Adipose tissue (tissue), 3 donors: ENCODE data around the gene LCORL. TPM values are rescaled to one million over a fixed set of nuclear protein-coding genes. Genes with fewer than 3 reads are reported as not detected.

Source experiments
- H3K27ac ChIP-seq: one replicate; pipeline ENCODE4 v1.5.1; 2013; ENCODE audit warnings: low read depth, low read length
- WGBS, 3 donors: extraction: QIAGEN DNeasy Blood & Tissue Kit; methylation state at CpG; one replicate each; pipeline ENCODE4 v1.1.7; 2013; 5-methylcytosine and 5-hydroxymethylcytosine counted together
- polyA plus RNA-seq, 3 donors: library from polyadenylated mRNA; stranded (reverse); fragments of 200-250 nt; gene quantifications; one replicate each; pipeline ENCODE4 v1.2.3, GENCODE V29; 2013
- donor health status: healthy with polysubstance abuse.
- donor health status: Bipolar disorder and iron deficiency.
- donor health status: healthy.

The LCORL gene
- polyA plus RNA-seq, 3 donors = 1.2 to 1.9 (median 1.6) TPM

- WGBS, 3 donors = 93 to 97% (median 96%) methylated on average over 1 of the region's 1 CpG
These were observed 63.9 kb downstream of the LCORL start for GRCh38 chr4:17957688-17958087.

GRCh38 chr4:17956245-17956644, 65.3 kb downstream of the LCORL start:
- 94 to 99% (median 97%) methylated on average over 4 of the region's 4 CpGs for WGBS, 3 donors
- H3K27ac ChIP-seq = no peak overlapping the region

More at GRCh38 chr4:17957688-17958087, 63.9 kb downstream of the LCORL start:
- no peak overlapping the region for H3K27ac ChIP-seq

GRCh38 chr4:17945303-17945702, 76.3 kb downstream of the LCORL start:
- 91 to 97% (median 94%) methylated on average over 2 of the region's 2 CpGs for WGBS, 3 donors
- no peak overlapping the region for H3K27ac ChIP-seq

DNA sequence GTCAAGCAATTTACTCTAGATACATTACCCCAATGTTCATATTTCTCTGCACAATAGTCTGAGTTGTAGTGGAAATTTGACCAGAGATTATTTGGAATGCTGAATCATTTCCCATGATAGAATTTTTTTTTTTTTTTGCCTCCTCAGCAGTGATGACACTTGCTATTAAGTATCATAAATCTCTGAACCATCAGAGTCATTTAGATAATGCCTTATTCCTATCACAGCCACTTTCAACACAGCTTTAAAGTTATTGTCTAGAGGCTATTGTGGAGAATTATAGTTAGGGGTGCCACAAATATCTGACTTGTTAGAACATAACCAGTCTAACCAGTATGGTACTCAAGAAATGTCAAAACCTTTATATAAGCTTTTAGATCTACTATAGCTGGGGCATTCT, 79.8 kb downstream of the LCORL start:
- no peak overlapping the region for H3K27ac ChIP-seq

- H3K27ac ChIP-seq = no peak overlapping the region
- WGBS, 3 donors = 78 to 84% (median 84%) methylated on average over 2 of the region's 2 CpGs
These were observed 82.5 kb downstream of the LCORL start for GRCh38 chr4:17939054-17939453.

- H3K27ac ChIP-seq = no peak overlapping the region
These were observed 87.3 kb downstream of the LCORL start for GRCh38 chr4:17934286-17934685.

DNA sequence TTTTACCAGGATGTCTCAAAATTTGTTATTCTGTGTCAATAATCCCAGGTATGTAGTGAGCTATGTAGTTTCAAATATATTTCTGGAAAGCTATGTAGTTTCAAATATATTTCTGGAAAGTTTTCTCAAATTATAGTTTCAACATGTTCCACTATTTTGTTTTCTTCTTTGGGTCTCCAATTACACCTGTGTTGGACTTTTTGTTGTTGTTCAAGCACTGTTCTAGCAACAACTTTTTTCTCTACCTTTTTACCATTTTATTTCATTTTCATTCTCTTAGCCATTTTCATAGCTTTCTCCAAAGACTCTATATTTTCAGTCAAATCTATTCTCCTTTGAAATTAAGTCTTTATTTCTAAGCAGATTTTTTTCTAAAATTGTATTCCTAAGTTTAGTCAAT, 88.4 kb downstream of the LCORL start:
- H3K27ac ChIP-seq = no peak overlapping the region

DNA sequence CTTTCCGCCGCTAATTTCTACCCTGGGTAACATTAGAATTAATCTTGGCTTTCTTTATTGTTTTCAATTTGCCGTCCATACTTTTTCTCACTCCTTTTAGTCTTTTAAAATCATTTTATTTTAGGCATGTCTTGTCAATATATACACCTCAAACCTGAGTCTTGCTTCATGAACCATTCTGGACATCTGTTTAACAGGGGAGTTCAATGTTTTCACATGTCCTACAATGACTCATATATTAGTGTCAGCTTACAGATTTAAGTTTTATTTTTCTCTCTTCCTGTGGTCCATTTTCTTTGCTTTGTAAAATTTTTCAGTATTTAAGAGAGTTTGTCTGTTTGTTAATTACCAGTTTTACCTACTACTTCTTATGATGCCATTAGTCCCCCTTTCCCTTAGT, 89.5 kb downstream of the LCORL start:
- 64 to 66% (median 65%) methylated on average over 3 of the region's 3 CpGs for WGBS, 3 donors
- no peak overlapping the region for H3K27ac ChIP-seq

GRCh38 chr4:17930256-17930655, 91.3 kb downstream of the LCORL start:
- WGBS, 3 donors = 86 to 90% (median 88%) methylated on average over 3 of the region's 3 CpGs
- H3K27ac ChIP-seq = no peak overlapping the region

GRCh38 chr4:17924189-17924588, 97.4 kb downstream of the LCORL start:
- no peak overlapping the region for H3K27ac ChIP-seq
- 97 to 99% (median 97%) methylated on average over 5 of the region's 5 CpGs for WGBS, 3 donors

DNA sequence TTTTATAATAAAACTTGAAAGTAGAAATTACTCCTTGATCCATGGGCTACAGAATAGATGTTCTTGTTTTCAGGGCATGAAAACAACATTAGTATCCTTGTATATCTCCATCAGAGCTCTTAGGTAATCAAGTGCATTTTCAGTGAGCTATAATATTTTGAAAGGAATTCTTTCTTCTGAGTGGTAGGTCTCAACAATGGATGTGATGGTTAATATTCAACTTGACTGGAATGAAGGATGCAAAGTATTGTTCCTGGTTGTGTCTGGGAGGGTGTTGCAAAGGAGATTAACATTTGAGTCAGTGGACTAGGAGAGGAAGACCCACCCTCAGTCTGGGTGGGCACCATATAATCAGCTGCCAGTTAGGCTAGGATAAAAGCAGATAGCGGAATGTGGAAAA, 100.1 kb downstream of the LCORL start:
- H3K27ac ChIP-seq = no peak overlapping the region
- WGBS, 3 donors = 96 to 100% (median 97%) methylated on average over 1 of the region's 1 CpG

DNA sequence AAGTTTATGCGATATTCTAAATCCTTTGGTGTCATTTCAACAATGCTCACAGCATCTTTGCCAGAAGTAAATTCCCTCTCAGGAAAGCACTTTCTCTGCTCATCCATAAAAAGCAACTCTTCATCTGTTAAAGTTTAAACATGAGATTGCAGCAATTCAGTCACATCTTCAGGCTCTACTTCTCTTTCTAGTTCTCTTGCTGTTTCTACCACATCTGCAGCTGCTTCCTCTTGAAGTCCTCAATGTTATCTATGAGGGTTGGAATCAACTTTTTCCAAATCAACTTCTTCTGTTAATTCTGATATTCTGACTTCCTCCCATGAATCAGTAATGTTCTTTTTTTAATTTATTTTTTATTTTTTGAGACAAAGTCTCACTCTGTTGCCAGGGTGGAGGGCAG, 100.9 kb downstream of the LCORL start:
- WGBS, 3 donors = 88 to 100% (median 97%) methylated on average over 1 of the region's 1 CpG
- H3K27ac ChIP-seq = no peak overlapping the region

DNA sequence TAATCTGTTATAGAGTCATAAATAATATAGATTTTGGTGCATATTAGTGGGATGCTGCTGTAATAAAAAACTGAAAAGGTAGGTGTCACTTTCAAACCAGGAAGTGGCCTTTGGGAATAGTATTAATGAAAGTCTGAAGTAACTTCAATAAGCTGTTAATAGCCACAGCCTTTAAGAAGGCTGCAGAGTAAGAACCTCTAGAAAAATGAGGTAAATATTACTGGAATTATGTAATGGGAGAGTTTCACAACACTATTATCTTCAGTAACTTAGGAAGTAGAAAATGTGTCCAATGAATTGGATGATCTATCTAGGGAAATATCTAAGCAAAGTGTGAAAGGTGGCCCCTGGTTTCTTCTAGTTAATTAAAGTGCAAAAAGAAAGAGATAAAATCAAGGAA, 106.1 kb downstream of the LCORL start:
- H3K27ac ChIP-seq = no peak overlapping the region

DNA sequence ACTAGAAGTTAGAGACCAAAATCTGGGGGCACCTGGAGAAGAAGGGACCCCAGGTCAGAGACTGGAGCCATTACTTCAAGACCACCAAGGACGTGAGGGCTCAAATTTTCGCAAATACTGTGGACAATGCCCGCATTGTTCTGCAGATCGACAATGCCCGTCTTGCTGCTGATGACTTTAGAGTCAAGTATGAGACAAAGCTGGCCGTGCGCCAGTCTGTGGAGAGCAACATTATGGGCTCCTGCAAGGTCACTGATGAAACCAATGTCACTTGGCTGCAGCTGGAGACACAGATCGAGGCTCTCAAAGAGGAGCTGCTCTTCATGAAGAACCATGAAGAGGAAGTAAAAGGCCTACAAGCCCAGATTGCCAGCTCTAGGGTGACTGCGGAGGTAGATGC, 109.5 kb downstream of the LCORL start:
- H3K27ac ChIP-seq = no peak overlapping the region
- 96 to 98% (median 97%) methylated on average over 9 of the region's 9 CpGs for WGBS, 3 donors

GRCh38 chr4:17911608-17912007, 109.9 kb downstream of the LCORL start:
- 96 to 100% (median 98%) methylated on average over 11 of the region's 11 CpGs for WGBS, 3 donors
- no peak overlapping the region for H3K27ac ChIP-seq

GRCh38 chr4:17898553-17899055, 123.0 kb downstream of the LCORL start:
- no peak overlapping the region for H3K27ac ChIP-seq
- 27 to 72% (median 68%) methylated on average over 2 of the region's 2 CpGs for WGBS, 3 donors

DNA sequence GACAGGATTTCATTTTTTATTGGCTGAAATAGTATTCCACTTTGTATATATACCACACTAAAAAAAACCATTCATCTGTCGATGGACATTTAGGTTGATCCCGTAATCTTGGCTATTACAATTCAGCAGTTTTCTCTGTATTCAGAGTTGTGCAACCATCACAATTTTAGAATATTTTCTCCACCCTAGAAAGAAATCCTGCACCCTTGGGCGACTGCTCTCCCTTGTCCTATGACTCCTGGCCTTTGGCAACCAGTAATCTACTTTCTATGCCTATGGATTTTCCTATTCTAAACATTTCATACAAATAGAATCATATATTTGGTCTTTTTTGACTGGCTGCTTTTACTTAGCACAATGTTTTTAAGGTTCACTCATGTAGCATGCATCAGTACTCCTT, 126.1 kb downstream of the LCORL start:
- WGBS, 3 donors = 97 to 99% (median 97%) methylated on average over 3 of the region's 3 CpGs
- no peak overlapping the region for H3K27ac ChIP-seq

DNA sequence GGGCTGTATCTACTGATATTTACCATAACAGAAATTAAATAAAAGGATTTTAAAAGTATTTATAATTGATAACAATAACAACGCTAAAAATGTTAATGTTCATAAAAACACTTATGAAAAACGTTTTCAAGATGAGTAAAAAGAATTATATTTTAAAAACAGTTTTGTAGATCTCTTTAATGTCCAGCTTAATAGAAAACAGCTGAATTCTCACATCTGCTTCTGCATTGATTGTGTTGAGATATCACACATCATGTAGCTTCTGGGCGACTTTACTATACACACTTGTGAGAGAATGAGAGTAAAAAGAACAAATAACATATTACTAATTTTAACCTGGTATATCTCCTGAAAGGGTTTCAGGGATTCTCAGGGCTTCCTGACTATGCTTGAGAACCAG, 127.1 kb downstream of the LCORL start:
- WGBS, 3 donors = 80 to 85% (median 83%) methylated on average over 3 of the region's 3 CpGs
- no peak overlapping the region for H3K27ac ChIP-seq

GRCh38 chr4:17889692-17890091, 131.9 kb downstream of the LCORL start:
- 93 to 100% (median 98%) methylated on average over 1 of the region's 1 CpG for WGBS, 3 donors
- H3K27ac ChIP-seq = no peak overlapping the region

DNA sequence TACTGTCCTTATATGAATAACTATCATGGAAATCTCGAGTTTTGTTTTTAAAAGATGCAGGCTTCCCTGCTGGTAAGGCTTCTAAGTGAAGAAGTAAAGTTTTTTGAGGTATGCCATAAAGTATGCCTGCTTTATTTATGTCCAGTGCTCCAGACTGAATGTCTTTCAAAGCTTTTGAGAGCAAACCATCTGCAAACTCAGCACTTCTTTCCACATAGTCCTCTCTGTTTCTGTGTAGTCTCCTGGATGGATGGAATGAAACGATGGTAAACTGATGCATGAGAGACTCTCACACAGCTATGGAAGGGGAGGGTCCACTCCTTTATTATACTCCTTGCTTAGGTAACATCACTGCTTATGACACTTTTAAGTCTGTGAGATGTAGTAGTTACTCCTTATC, 137.0 kb downstream of the LCORL start:
- H3K27ac ChIP-seq = no peak overlapping the region
- WGBS, 3 donors = 91 to 94% (median 93%) methylated on average over 2 of the region's 2 CpGs

- 93 to 98% (median 96%) methylated on average over 2 of the region's 2 CpGs for WGBS, 3 donors
- no peak overlapping the region for H3K27ac ChIP-seq
These were observed 137.5 kb downstream of the LCORL start for GRCh38 chr4:17884063-17884462.
